ENCODE data around the gene AP3S2. TPM values are rescaled to one million over a fixed set of nuclear protein-coding genes. Genes with fewer than 3 reads are reported as not detected.

Gene AP3S2
- polyA plus RNA-seq, 1 donor (not counting 4 experiments of a cell fraction or from before 2014, with no cell fraction given): 34.6 TPM

GRCh38 chr15:89845305-89845893, 48.4 kb downstream of the AP3S2 start:
- H3K9me3 ChIP-seq (ENCODE audit: control insufficient read depth, low read depth, low read length): no peaks in the 10 kb centered on the region
- no peak for TF ChIP-seq EZH2 (IDR thresholded peaks at IDR 0.05; ENCODE audit: low read length)
- TF ChIP-seq CTCF (optimal IDR thresholded peaks at IDR 0.05 in 1 of 3, IDR thresholded peaks at IDR 0.05 in 1 of 3, conservative IDR thresholded peaks at IDR 0.05 in 1 of 3; ENCODE audit: extremely low read depth in 1 of 3, insufficient read depth in 2 of 3, low read length in 3 of 3): no peak
- H3K9ac ChIP-seq (ENCODE audit: control insufficient read depth, extremely low read depth, insufficient read depth, low read length): no peak overlapping the region
- H3K9me1 ChIP-seq (ENCODE audit: control insufficient read depth, extremely low read depth, insufficient read depth, low read length): no peaks in the 10 kb centered on the region
- H3K79me2 ChIP-seq (ENCODE audit: control insufficient read depth, insufficient read depth, low read length): no peaks in the 10 kb centered on the region
- peaks cover 0 to 2% of the 10 kb centered on the region in 2 experiments for H3K36me3 ChIP-seq (ENCODE audit: control insufficient read depth in 2 of 2, extremely low read depth in 1 of 2, insufficient read depth in 2 of 2, low read length in 2 of 2)
- H3K27ac ChIP-seq (ENCODE audit: control insufficient read depth, insufficient read depth, low read length): peak overlapping the region; percentile 71
- FAIRE-seq (peak; percentile 87), DNase-seq (ENCODE audit: low read depth, low spot score) (peak; percentile 48)
- peaks cover 45% of the 10 kb centered on the region for H3K4me1 ChIP-seq (ENCODE audit: control insufficient read depth, extremely low read depth, insufficient read depth, low read length)
- no peaks in the 10 kb centered on the region for H3K27me3 ChIP-seq (ENCODE audit: control insufficient read depth, extremely low read depth, insufficient read depth, low read length)
- no peak overlapping the region for H3K4me3 ChIP-seq (ENCODE audit: control insufficient read depth in 2 of 3, extremely low read depth in 1 of 3, insufficient read depth in 2 of 3, low read depth in 1 of 3, low read length in 3 of 3)
- H3K4me2 ChIP-seq (ENCODE audit: control insufficient read depth, extremely low read depth, insufficient read depth, low read depth, low read length): peak overlapping the region; percentile 30
- no peaks in the 10 kb centered on the region for H4K20me1 ChIP-seq (ENCODE audit: control insufficient read depth, extremely low read depth, insufficient read depth, low read length)
- H2AFZ ChIP-seq (ENCODE audit: control insufficient read depth, low read length): no peak overlapping the region
- dilution Hi-C loops (cut with MboI; ENCODE audit: extremely low pct_ligation_motif_present, low sequenced_read_pairs): no loop called here

GRCh38 chr15:89841962-89842361, 51.8 kb downstream of the AP3S2 start:
- Histone ChIP-seq H4K20me1 (ENCODE audit: control insufficient read depth, extremely low read depth, insufficient read depth, low read length) (no peaks in the 10 kb centered on the region), H2AFZ (ENCODE audit: control insufficient read depth, low read length) (no peak overlapping the region), H3K9ac (ENCODE audit: control insufficient read depth, extremely low read depth, insufficient read depth, low read length) (no peak overlapping the region), H3K4me1 (ENCODE audit: control insufficient read depth, extremely low read depth, insufficient read depth, low read length) (peaks cover 32% of the 10 kb centered on the region), H3K27me3 (ENCODE audit: control insufficient read depth, extremely low read depth, insufficient read depth, low read length) (no peaks in the 10 kb centered on the region), H3K27ac (ENCODE audit: control insufficient read depth, insufficient read depth, low read length) (no peak overlapping the region), H3K9me1 (ENCODE audit: control insufficient read depth, extremely low read depth, insufficient read depth, low read length) (no peaks in the 10 kb centered on the region), H3K36me3 (ENCODE audit: control insufficient read depth in 2 of 2, extremely low read depth in 1 of 2, insufficient read depth in 2 of 2, low read length in 2 of 2) (peaks cover 5 to 7% of the 10 kb centered on the region in 2 experiments), H3K79me2 (ENCODE audit: control insufficient read depth, insufficient read depth, low read length) (no peaks in the 10 kb centered on the region), H3K9me3 (ENCODE audit: control insufficient read depth, low read depth, low read length) (no peaks in the 10 kb centered on the region), H3K4me2 (ENCODE audit: control insufficient read depth, extremely low read depth, insufficient read depth, low read depth, low read length) (no peak overlapping the region), H3K4me3 (ENCODE audit: control insufficient read depth in 2 of 3, extremely low read depth in 1 of 3, insufficient read depth in 2 of 3, low read depth in 1 of 3, low read length in 3 of 3) (no peak overlapping the region)
- no peak for TF ChIP-seq EZH2 (IDR thresholded peaks at IDR 0.05; ENCODE audit: low read length)
- TF ChIP-seq CTCF (optimal IDR thresholded peaks at IDR 0.05 in 1 of 3, IDR thresholded peaks at IDR 0.05 in 1 of 3, conservative IDR thresholded peaks at IDR 0.05 in 1 of 3; ENCODE audit: extremely low read depth in 1 of 3, insufficient read depth in 2 of 3, low read length in 3 of 3): no peak
- dilution Hi-C loops (cut with MboI; ENCODE audit: extremely low pct_ligation_motif_present, low sequenced_read_pairs): no loop called here
- no peak for FAIRE-seq
- DNase-seq (ENCODE audit: low read depth, low spot score): no peak
